GM19397 (cell line): Measurements from ENCODE around the gene CD2AP.
"Not testable (repeated sequence)": the region's sequence is repeated elsewhere in the genome, so short reads cannot be mapped to it uniquely, and the experiment has no call there.

ENCODE experiments used
- ATAC-seq: cut with Tn5 transposase; IDR thresholded peaks from one replicate; pipeline ENCODE4 v1.9.1; 2021; ENCODE audit warnings: mild to moderate bottlenecking, moderate library complexity; ENCODE audit not compliant: unreplicated experiment

The CD2AP gene

DNA sequence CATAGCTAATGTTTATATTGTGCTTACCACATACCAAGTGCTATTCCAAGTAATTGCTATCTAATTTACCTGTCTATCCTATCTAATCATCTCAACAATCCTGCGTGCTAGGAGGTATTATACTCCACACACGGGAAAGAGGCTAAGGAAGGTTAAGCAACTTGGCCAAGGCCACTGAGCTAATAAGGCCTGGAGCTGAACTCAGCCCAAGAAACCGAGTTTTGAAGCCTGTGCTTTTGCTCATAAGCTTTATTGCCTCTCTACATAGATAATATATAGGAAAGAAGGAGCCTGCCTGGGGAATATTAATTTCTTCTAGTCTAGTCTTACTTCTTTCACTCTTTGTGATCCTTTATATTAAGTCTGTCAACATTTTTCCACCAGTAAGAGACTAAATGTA is 153.0 kb downstream of the CD2AP start:
- no peak for ATAC-seq

DNA sequence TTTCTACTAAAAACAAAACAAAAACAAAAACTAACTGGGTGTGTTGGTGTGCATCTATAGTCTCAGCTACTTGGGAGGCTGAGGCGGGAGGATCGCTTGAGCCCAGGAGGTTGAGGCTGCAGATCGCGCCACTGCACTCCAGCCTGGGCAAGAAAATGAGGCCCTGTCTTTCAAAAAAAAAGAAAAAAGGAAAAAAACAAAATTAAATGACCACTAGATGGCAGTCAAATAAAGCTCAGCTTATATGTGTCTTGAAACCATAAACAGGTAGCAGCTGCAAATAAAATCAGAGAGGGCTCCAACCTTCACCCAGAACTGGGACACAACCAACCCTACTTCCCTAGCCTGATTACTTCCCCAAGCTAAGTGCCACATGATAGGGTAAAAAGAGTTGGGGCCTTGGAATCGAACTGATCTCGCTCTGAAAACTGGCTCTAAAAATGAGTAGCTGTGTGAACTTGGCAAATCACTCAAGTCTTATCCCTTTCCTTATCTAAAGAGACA is 153.7 kb downstream of the CD2AP start:
- no peak for ATAC-seq

DNA sequence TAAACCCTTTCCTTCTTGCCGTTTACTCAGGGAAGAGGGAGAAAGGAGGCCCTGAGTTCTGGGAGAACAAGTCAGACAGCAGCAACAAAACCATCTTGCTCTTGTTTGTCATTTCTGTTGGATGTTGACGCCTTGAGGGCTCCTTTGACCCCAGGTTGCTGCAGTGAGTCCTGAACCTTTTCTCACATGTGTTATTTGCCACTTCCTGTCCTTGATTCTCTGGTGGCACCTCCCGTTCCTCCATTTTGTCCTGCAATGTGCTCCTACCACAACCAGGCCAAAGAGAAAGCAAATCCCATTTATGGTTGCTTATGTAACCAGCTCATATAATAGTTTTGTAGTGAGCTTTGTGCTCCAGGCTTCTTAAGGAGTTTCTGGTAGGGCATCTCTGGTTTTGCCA is 154.2 kb downstream of the CD2AP start:
- ATAC-seq, result no peak

DNA sequence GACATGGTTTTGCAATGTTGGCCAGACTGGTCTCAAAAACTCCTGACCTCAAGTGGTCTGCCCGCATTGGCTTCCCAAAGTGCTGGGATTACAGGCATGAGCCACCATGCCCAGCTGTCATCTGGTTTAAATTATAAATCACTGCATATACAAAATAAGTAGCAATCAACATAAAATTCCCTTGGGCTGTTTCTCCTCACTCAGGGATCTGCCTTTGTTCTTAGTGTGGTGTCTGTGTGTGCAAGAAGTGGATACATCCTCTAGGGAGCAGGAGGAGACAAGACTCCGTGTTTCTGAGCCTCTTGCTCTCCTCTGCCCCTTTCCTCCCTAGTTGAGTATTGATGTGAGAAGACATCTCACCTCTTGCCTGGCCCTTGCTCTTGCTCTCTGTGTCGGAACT is 155.6 kb downstream of the CD2AP start:
- no peak for ATAC-seq

DNA sequence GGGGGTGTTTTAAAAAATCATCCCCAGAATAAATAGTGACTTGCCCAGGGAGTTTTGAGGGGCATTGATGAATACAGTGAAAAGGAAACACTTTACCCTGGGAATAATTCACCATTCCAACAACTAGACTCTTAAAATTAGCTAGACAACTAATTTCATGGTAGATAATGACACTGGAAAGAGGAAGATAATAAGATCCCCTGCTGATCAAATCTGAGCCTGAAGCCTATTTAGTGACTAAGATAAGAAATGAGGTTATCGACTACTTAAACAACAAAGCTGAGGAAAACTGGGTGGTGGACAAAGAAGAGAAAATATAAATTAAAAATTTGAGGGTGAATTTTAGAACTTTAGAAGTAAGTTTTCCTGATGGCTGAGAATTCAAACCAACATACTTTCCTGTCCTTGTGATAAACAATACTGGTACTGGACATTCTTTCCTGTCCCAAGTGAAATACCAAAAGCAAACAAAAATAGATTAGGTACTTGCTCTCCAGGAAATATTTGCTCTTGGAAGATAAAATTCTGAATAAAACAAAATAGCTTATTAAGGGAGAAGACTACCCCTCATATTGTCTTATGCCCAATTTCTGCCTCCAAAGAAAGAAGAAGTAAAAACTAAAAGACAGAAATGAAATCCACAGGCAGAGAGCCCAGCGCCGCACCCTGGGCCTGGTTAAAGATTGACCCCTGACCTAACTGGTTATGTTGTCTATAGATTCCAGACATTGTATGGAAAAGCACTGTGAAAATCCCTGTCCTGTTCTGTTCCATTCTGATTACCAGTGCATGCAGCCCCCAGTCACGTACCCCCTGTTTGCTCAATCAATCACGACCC is 156.8 kb downstream of the CD2AP start:
- ATAC-seq, result no peak

DNA sequence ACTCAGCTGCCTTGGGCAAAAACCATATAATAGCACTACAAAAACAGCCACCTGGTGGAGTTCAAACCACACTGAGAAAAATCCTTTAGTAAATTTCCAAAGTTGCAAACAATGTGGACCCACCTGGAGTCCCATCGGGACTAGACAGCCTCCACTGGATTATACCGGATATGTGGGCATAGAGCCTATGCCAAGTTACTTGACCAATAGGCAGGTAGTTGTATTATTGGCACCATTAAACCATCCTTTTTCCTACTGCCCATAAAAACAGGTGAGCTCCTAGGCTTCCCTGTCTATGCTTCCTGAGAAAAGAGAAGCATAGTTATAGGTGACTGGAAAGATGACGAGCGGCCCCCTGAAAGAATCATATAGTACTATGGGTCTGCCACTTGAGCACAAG is 169.1 kb downstream of the CD2AP start:
- no peak for ATAC-seq

DNA sequence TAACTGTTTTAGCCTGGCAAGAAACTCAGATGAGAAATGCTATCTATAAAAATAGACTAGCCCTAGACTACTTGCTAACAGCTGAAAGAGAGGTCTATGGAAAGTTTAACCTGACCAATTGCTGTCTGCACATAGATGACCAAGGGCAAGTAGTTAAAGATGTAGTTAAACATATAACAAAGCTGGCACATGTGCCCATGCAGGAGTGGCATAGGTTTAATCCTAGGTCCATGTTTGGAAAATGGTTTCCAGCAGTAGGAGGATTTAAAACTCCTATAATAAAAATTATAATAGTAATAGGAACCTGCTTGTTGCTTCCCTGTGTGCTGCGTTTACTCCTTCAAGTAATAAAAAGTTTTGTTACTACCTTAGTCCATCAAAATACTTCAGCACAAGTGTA is 169.6 kb downstream of the CD2AP start:
- ATAC-seq, result no peak

DNA sequence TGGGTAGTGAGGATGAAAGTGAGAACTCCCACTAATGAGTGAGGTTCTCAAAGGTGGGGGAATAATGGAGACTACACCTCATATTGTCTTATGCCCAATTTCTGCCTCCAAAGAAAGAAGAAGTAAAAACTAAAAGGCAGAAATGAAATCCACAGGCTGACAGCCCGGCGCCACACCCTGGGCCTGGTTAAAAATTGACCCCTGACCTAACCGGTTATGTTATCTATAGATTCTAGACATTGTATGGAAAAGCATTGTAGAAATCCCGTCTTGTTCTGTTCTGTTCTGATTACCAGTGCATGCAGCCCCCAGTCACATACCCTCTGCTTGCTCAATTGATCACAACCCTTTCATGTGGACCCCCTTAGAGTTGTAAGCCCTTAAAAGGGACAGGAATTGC is 170.0 kb downstream of the CD2AP start:
- not testable (repeated sequence) for ATAC-seq

DNA sequence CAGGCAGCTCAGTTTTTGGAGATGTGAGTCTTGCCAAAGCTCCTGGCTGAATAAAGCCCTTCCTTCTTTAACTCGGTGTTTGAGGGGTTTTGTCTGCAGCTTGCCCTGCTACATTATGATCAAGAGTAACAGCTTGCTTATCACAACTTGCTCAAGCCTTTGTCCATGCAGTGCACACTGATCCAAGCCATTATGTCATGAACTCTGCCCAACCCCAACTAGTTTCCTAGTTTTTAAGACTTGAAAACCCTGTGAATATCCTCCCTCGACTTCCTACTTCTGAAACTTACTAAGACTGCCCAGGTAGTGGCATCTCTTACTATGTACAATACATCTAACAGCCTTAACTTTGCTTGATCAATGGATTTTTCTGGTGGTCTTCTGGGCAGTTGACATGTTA is 170.4 kb downstream of the CD2AP start:
- ATAC-seq, result no peak

DNA sequence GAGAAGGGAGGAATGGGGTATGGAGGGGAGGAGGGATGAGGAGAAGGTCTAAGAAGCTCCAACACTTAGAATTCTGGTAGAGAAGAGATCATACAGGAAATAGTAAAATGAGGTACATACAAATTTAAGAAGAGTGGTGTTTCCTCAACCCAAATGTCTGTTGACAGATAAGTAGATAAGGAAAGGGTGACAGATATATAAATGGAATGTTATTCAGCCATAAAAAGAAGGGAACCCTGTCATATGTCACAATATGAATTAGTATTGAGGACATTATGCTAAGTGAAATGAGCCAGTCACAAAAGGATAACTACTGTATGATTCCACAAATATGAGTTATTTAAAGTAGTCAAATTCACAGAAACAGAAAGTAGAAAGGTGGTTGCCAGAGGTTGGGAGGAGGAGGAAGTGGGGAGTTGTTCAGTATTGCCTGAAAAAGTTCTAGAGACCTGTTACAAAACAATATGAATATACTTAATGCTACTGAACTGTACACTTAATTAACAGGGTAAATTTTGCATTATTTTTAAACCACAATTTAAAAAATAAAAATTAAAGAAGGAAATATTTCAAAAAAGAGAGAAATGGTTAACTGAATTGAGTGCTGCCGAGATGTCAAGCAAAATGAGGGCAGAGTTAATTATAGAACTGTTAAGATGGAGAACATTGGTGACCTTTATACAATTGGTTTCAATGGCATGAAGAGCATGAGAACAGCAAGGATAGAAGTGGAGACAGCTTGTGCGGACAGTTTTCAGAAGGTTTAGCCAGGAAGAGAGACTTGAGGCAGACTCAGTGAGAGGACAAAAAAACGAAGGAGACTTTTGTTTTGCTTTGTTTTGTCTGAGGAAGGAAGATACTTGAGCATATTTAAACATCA is 173.2 kb downstream of the CD2AP start:
- ATAC-seq, result no peak

DNA sequence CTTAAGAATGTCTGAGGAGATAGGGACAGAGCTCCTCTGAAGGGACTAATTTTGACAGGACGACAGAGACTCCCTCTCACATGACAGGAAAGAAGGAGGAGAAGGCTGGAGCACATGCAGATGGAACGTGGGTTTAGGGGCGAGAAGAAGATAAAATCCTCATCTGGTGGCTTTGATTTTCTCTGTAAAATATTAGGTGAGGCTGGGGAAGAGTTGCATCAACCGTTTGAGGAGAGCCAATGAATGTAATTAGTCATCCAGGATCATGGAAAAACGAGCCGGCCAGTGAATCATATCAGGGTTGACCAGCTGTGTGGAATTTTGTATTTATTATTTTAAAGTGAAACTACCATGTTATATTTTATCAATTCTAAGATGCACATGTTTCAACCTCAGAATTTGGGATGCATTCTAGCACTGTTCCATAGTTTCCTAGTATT is 173.9 kb downstream of the CD2AP start:
- no peak for ATAC-seq

DNA sequence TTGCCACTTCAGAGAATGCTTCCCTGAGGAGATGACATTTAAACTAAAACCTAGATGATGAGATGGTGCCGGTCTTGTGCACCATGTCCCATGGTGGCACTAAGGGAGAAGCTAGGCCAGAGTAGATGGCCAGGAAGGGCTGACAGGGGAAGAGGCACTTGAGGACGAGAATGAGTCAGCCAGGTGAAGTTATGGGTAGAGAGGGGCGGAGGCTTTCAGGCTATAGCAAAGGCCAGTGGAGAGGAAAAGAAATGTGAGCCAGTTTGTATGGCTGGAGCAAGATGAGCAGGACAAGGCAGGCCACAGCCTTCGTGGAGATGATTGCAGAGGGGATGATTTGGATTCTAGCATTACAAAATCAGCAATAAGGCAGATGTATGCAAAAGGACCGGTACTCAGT is 176.1 kb downstream of the CD2AP start:
- no peak for ATAC-seq

DNA sequence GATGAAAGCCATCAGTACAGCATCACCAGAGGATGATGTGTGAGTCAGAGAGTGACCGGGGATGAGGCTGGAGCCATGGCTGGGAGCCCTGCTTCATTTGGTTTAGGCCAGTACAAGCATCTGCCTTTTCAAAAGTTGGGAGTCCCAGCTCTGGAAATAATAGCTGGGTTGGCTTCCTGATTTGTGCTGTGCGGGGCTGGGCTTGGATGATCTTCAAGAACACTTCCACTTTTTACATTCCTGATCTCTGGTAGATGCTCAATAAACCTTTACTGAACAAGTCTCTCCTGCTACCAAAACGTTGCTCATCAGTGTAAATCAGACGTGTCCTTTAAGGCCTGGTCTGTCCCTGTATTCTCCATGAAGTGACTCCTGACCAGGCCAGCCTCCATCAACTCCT is 176.7 kb downstream of the CD2AP start:
- no peak for ATAC-seq

DNA sequence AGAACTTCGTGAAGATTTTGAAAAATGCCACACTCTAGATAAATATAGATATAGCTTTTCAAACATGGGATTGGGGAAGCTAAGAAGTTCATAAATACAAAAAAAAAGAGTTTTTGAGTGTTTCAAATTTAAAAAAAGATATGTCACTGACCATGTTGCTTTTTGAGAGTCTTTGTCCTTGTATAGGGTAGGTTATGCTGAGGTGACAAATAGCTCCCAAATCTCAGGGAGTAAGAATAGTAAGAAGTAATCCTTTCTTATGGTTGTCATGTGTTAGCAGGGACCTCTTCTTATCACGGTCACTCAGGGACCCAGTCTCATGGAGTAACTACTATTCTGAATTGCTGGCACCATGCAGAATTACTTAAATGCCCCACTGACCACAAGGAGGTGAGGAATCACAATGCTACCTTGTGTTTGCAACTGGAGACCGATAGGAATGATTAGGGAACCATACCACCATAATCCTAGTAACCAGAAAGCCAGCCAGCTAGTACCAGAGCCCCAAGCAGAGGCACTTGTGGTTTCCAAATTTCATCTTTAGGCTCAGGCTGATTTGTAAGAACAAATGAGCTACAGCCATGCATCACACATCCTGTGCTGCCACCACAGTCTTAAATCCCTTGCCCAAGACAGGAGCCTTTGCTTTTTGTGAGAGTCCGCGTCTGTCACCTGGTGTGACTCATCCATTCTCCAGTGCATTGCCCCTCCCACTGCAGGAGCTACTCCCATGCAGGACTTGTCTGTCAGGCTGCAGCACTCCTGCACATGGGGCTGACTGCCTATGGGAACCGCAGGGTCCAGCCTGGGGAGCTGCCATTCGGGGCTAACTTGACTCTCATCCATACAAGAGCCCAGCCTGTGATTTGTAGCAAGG is 178.4 kb downstream of the CD2AP start:
- no peak for ATAC-seq

DNA sequence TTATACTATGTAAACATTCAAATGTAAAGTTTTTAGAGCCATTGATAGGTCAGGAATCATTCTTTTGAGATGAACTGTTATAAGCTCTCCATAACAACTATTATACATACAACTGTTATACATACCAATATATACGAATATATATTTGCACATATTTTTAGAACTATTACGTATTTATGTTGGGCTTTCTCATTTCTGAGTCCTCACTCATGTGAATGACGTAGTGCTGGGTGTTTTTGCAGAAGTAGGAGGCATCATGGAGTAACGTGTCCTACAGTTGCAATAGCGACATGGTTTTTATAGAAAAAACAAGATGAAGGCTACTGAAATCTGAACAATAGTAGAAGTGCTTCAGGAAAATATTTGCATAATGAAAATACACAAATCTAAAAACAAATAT is 184.4 kb downstream of the CD2AP start:
- no peak for ATAC-seq

DNA sequence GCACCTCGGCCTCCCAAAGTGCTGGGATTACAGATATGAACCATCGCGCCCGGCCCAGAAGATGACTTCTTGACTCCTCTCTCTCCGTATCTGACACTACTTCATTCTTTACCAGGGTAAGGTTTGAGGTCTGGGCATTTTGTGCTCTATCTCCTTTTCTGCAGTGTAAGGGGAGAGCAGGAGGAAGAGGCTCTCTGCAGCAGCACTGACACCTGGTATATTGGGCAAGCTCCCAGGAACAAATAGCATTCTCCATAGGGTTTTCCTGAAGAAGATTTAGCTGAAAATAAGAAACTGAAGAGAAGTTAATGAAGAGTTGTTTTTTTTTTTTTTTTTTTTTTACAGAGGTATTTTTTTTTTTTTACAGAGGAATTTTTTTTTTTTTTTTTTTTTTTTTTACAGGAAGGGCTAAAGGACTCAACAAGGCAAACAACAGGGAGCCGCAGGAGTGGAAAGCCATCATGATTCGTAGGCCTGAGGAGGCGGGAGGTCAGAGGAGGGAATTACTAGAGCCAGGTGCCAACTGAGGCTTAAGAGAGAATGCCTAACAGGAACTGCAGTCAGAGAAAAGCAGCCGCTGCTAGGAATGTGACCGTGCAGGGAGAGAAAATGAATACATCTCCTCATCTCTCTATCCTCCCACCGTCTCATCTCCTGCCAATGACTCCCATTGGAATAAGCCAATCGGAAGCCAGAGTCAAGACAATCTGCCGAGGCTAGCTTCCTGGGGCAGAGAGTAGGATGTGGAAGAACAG is 186.1 kb downstream of the CD2AP start:
- no peak for ATAC-seq

DNA sequence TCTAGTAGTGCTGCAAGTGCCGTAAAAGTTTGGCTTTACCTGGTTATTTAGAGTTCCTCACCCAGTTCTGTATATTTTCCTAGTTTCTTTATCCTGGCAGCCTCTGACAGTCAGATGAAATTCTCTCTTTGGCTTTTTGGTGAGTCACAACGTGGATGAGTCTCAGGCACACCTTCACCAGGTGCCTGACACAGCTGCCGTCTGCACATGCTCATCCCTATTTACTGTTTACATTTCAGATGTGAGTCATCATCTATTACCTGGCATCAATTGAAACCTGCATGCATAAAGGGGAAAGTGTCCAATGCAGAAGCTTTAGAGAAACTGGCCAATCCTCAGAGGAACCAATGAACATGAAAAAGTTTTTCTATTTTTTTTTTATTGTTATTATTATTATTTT is 187.5 kb downstream of the CD2AP start:
- no peak for ATAC-seq

DNA sequence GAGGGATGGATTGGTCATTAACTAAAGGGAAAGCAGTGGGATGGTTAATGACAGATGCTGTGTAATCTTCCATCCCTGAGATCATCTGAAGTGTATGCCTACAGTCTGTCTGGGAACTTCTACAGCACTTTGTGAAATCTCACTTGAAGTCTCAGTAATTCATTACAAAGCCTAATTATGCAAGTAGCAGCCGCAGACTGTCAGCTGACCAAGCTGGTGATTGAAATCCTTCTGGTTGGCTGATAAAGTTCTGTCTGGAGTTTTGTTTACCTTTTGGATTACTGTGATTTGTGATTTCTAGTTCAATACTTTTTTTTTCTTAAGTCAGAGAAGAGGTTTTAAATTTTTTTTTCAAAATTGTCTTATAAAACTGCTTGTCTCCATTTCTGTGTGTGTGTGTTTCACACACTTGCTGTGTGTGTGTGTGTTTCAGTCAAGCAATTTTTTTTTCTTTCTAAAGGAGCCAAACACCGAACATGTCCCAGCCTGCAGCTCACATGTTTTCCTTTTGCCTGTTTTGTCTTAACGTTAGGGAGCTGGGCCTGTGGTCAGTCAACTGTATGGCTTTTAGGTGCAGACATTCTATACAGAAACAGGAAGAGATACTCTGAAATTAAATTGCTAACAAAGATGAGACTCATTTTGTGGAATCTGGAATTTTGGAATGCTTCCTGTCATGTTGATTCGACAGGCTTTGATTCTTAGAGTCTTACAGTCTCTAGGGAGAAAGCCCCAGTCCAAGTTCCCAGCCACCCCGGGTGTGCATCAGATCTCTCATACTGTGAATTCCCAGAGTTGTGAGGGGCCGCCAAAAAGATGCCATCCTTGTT is 192.3 kb downstream of the CD2AP start:
- no peak for ATAC-seq

DNA sequence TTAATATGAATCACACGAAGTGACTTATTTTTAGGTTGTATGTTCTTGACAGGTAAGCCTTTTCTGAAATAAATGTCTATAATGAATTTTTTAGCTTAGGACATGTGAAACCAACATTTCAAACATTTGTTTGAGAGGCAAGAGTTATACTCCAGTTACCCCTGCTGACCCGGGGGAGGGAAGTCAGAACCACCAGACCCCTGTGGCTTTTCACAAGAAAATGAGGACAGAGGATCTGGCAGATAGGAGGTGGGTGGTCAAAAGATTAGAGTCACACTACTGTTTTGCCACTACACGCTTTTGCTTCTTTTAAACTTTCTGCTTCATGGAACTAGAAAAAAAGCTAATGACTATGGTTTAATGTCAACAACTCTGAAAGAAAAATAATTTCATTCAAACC is 193.3 kb downstream of the CD2AP start:
- ATAC-seq, result no peak
